ENCODE measurements around the gene GKAP1.
"Not testable (repeated sequence)": the region's sequence is repeated elsewhere in the genome, so short reads cannot be mapped to it uniquely, and the experiment has no call there.

GRCh38 chr9:83817011-83817355, 586 bp downstream of the GKAP1 start:
- TF ChIP-seq, protein P1, sequence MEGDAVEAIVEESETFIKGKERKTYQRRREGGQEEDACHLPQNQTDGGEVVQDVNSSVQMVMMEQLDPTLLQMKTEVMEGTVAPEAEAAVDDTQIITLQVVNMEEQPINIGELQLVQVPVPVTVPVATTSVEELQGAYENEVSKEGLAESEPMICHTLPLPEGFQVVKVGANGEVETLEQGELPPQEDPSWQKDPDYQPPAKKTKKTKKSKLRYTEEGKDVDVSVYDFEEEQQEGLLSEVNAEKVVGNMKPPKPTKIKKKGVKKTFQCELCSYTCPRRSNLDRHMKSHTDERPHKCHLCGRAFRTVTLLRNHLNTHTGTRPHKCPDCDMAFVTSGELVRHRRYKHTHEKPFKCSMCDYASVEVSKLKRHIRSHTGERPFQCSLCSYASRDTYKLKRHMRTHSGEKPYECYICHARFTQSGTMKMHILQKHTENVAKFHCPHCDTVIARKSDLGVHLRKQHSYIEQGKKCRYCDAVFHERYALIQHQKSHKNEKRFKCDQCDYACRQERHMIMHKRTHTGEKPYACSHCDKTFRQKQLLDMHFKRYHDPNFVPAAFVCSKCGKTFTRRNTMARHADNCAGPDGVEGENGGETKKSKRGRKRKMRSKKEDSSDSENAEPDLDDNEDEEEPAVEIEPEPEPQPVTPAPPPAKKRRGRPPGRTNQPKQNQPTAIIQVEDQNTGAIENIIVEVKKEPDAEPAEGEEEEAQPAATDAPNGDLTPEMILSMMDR (conservative IDR thresholded peaks at IDR 0.05; ENCODE audit: low read depth, low read length) = not testable (repeated sequence)
- TF ChIP-seq EZH2 (IDR thresholded peaks at IDR 0.05; ENCODE audit: low read length, unreplicated experiment); EZH2phosphoT487 (IDR thresholded peaks at IDR 0.05; ENCODE audit: borderline replicate concordance, low read length): not testable (repeated sequence)
